GM12878 (cell line): ENCODE data around the gene SUMF1. TPM values are rescaled to one million over a fixed set of nuclear protein-coding genes. Genes with fewer than 3 reads are reported as not detected.

Source experiments
- ATAC-seq: fragments of 200-7000 bp; cut with Tn5 transposase; 3 replicates; pipeline ENCODE4 v1.9.1; 2020; ENCODE audit warnings: mild to moderate bottlenecking, moderate library complexity
- BruUV-seq: library from RNA; stranded (reverse); fragments of 400-500 nt; replicated peaks from 2 replicates; lab custom pipeline; 2021; lab: Mats Ljungman, UMichigan
- CTCF ChIA-PET: fragments of 300-600 bp; sonication (Branson Sonifier 250); formaldehyde crosslinking; extraction: SDS; loops from one replicate; lab custom pipeline; 2021; ENCODE audit warnings: inconsistent platforms; lab: Yijun Ruan, JAX
- POLR2A ChIA-PET: fragments of 350-600 bp; formaldehyde crosslinking; extraction: SDS; loops from one replicate; lab custom pipeline; 2021; ENCODE audit warnings: inconsistent platforms; lab: Charles Lee
- RAD21 ChIA-PET: fragments of 300-600 bp; sonication (Branson Sonifier 250); formaldehyde crosslinking; loops from one replicate; lab custom pipeline; 2023; ENCODE audit warnings: antibody characterized with exemption; ENCODE audit not compliant: unreplicated experiment; lab: Charles Lee
- SMC1A ChIA-PET: fragments of 300-600 bp; sonication (Branson Sonifier 250); formaldehyde crosslinking; loops from one replicate; lab custom pipeline; 2023; ENCODE audit not compliant: unreplicated experiment, uncharacterized antibody; lab: Charles Lee
- DNase-seq: peaks from one replicate; pipeline ENCODE4 v3.0.0-alpha.2; 2011; ENCODE audit warnings: low read depth, low spot score
- FAIRE-seq: peaks from 3 replicates; lab custom pipeline; 2011; peaks lifted over from hg19 to GRCh38; lab: Jason Lieb, UNC
- H2AFZ ChIP-seq: 2 replicates; pipeline ENCODE4 v1.6.0; 2011; ENCODE audit warnings: low read depth, low read length, control low read depth; ENCODE audit not compliant: control insufficient read depth
- H3K27ac ChIP-seq: 2 replicates; pipeline ENCODE4 v1.5.1; 2011; ENCODE audit warnings: control low read depth; ENCODE audit not compliant: control insufficient read depth, insufficient read depth
- H3K27me3 ChIP-seq, 2 experiments: replicated peaks in 1 of 2; 2 replicates each; pipeline versions ENCODE4 v1.6.0 to v1.6.1; 2011; ENCODE audit warnings: low read length in 1 of 2; ENCODE audit not compliant: control insufficient read depth in 2 of 2, insufficient read depth in 2 of 2
- H3K36me3 ChIP-seq, 2 experiments: 2 replicates each; pipeline ENCODE4 v1.5.1; 2011; ENCODE audit warnings: low read length in 1 of 2; ENCODE audit not compliant: control insufficient read depth in 2 of 2, insufficient read depth in 2 of 2
- H3K4me1 ChIP-seq: 2 replicates; pipeline ENCODE4 v1.6.1; 2011; ENCODE audit warnings: mild to moderate bottlenecking, low read length, moderate library complexity, mixed read lengths; ENCODE audit not compliant: control insufficient read depth, insufficient read depth
- H3K4me2 ChIP-seq: 2 replicates; pipeline ENCODE4 v1.6.0; 2011; ENCODE audit warnings: control low read depth; ENCODE audit not compliant: control insufficient read depth, insufficient read depth
- H3K4me3 ChIP-seq: fragments of 200-600 bp; sonication (generic); 2 replicates; pipeline ENCODE4 v1.5.1; 2016
- H3K79me2 ChIP-seq: 2 replicates; pipeline ENCODE4 v1.6.0; 2011; ENCODE audit warnings: low read length; ENCODE audit not compliant: control insufficient read depth, insufficient read depth
- H3K9ac ChIP-seq: 2 replicates; pipeline ENCODE4 v1.8.0; 2011; ENCODE audit warnings: low read length, control low read depth, mixed read lengths; ENCODE audit not compliant: control insufficient read depth, insufficient read depth
- H3K9me3 ChIP-seq: replicated peaks from 3 replicates; pipeline ENCODE4 v1.5.1; 2011; ENCODE audit warnings: mild to moderate bottlenecking, low read length; ENCODE audit not compliant: control insufficient read depth, insufficient read depth
- H4K20me1 ChIP-seq: 2 replicates; pipeline ENCODE4 v1.6.0; 2011; ENCODE audit not compliant: control insufficient read depth, insufficient read depth
- CBX3 ChIP-seq: fragments of 200-600 bp; sonication (generic); IDR thresholded peaks from 2 replicates; pipeline ENCODE4 v1.6.1; 2016; ENCODE audit warnings: low read depth, borderline replicate concordance
- CHD4 ChIP-seq: fragments of 200-600 bp; sonication (generic); IDR thresholded peaks from 2 replicates; pipeline ENCODE4 v1.6.1; 2016; ENCODE audit warnings: mild to moderate bottlenecking
- E2F8 ChIP-seq: fragments of 450-650 bp; IDR thresholded peaks from 2 replicates; pipeline ENCODE4 v1.6.1; 2018; ENCODE audit warnings: mild to moderate bottlenecking, low read depth, moderate library complexity; ENCODE audit not compliant: partially characterized antibody
- ESRRA ChIP-seq: IDR thresholded peaks from 2 replicates; pipeline ENCODE4 v1.6.1; 2012; ENCODE audit warnings: mild to moderate bottlenecking, low read length, improper control_type of control experiment
- HDAC2 ChIP-seq: fragments of 200-600 bp; sonication (generic); IDR thresholded peaks from 2 replicates; pipeline ENCODE4 v1.6.1; 2017
- MXI1 ChIP-seq: fragments of 150-350 bp; IDR thresholded peaks from 2 replicates; pipeline ENCODE4 v1.6.1; 2011; ENCODE audit warnings: low read depth, mild to moderate bottlenecking, inconsistent platforms, low read length, improper control_type of control experiment
- MYB ChIP-seq: fragments of 150-350 bp; IDR thresholded peaks from 2 replicates; pipeline ENCODE4 v1.6.1; 2014; ENCODE audit warnings: mild to moderate bottlenecking, low read depth, low read length, borderline replicate concordance
- PBX3 ChIP-seq: IDR thresholded peaks from 2 replicates; pipeline ENCODE4 v1.6.1; 2011; ENCODE audit warnings: mild to moderate bottlenecking, low read depth, low read length, moderate library complexity; ENCODE audit not compliant: insufficient replicate concordance
- RELB ChIP-seq: fragments of 450-650 bp; IDR thresholded peaks from 2 replicates; pipeline ENCODE4 v1.6.1; 2017; ENCODE audit warnings: low read depth, mild to moderate bottlenecking, moderate library complexity
- SREBF1 ChIP-seq: IDR thresholded peaks from 2 replicates; pipeline ENCODE4 v1.6.1; 2012; ENCODE audit warnings: mild to moderate bottlenecking, low read length
- SRF ChIP-seq, 2 experiments: IDR thresholded peaks; 2 replicates each; pipeline ENCODE4 v1.6.1; 2011; ENCODE audit warnings: low read depth in 2 of 2, low read length in 2 of 2, mild to moderate bottlenecking in 1 of 2, moderate library complexity in 1 of 2
- TAF1 ChIP-seq: IDR thresholded peaks from 2 replicates; pipeline ENCODE4 v1.6.1; 2011; ENCODE audit warnings: mild to moderate bottlenecking, low read depth, low read length, borderline replicate concordance
- TARDBP ChIP-seq: IDR thresholded peaks from 2 replicates; pipeline ENCODE4 v1.6.1; 2016; ENCODE audit warnings: borderline replicate concordance
- YBX1 ChIP-seq: fragments of 450-650 bp; IDR thresholded peaks from 2 replicates; pipeline ENCODE4 v1.6.1; 2016; ENCODE audit warnings: antibody characterized with exemption
- ZBTB40 ChIP-seq: fragments of 450-650 bp; IDR thresholded peaks from 2 replicates; pipeline ENCODE4 v1.6.1; 2016; ENCODE audit warnings: mild to moderate bottlenecking, moderate library complexity, borderline replicate concordance
- ZNF274 ChIP-seq: IDR thresholded peaks from one replicate; pipeline ENCODE4 v1.8.0; 2011; ENCODE audit not compliant: insufficient read length, insufficient read depth
- WGBS: methylation state at CpG from one replicate; pipeline ENCODE4 v1.1.6; 2016; ENCODE audit warnings: low lambda C conversion rate; ENCODE audit not compliant: insufficient replicate concordance, insufficient coverage; ENCODE audit errors: missing lambda C conversion rate; 5-methylcytosine and 5-hydroxymethylcytosine counted together
- in situ Hi-C: fragments of 300-500 bp; cut with MboI; formaldehyde crosslinking; loops from 9 replicates; pipeline ENCODE4 v1.14.3; 2018; ENCODE audit warnings: mixed read lengths
- intact Hi-C: fragments of 100-400 bp; cut with micrococcal nuclease; formaldehyde crosslinking; loops from one replicate; pipeline ENCODE4 v1.14.2; 2022; ENCODE audit not compliant: unreplicated experiment
- polyA plus RNA-seq, 11 experiments: library from polyadenylated mRNA; depleted of rRNA in 4 of 11; unstranded in 6 of 11; stranded (reverse) in 5 of 11; fragments of >200 nt; fragmentation: Nextera tagmentation in 4 of 11; fragmentation: Illumina TruSeq in 1 of 11; extraction: Ambion mirVana in 4 of 11; extraction: Trizol in 1 of 11; gene quantifications; 1 replicate in 1 of 11; 2 replicates in 10 of 11; pipeline versions ENCODE4 v1.2.1 to v1.2.3, GENCODE V29; 2011 to 2016; ENCODE audit warnings: inconsistent platforms in 2 of 11, missing spikeins in 2 of 11, low read depth in 1 of 11
- total RNA-seq, 4 experiments: library from RNA; depleted of rRNA in 3 of 4; stranded (reverse); fragments of >200 nt in 3 of 4; fragmentation: Illumina TruSeq in 1 of 4; extraction: Trizol in 1 of 4; gene quantifications; 2 replicates each; pipeline versions ENCODE4 v1.2.1 to v1.2.3, GENCODE V29; 2013 to 2021

Gene SUMF1
- total and polyA plus RNA-seq, 10 of the 15 experiments (the other 5 are each of a cell fraction or from before 2014, with no cell fraction given), result 3.2 to 14.3 (median 8.5) TPM

- no peak overlapping the region for H3K27ac ChIP-seq
- in situ Hi-C loops (no loop called here), intact Hi-C loops (no loop called here)
- FAIRE-seq, result no peak
- no peaks in the 10 kb centered on the region for H3K27me3 ChIP-seq
- POLR2A ChIA-PET, result interaction anchor here (0.6 kb wide), 1 partner anchor 212 kb away, joined by 3 read pairs; no protein-coding TSS in a partner anchor
- SMC1A ChIA-PET, result interaction anchor here (1.3 kb wide), 1 partner anchor 9 kb away, joined by 3 read pairs; no protein-coding TSS in a partner anchor
- no peaks in the 10 kb centered on the region for H4K20me1 ChIP-seq
- no peaks in the 10 kb centered on the region; the same call in 1 of the 2 replicates for H3K79me2 ChIP-seq
- CTCF ChIA-PET, result interaction anchor here (0.7 to 1.6 kb wide), 3 partner anchors 14 to 162 kb away, joined by 3 read pairs; no protein-coding TSS in a partner anchor
- no TSS peak for BruUV-seq
- H3K9ac ChIP-seq, result no peak overlapping the region
- peaks cover 22% of the 10 kb centered on the region for H3K4me1 ChIP-seq
- RAD21 ChIA-PET, result no interaction called here
- no peak overlapping the region for H2AFZ ChIP-seq
- whole genome bisulfite sequencing, result 95% methylated on average over 1 of the region's 1 CpG
- H3K4me3 ChIP-seq, result no peak overlapping the region
- H3K36me3 ChIP-seq, result no peaks in the 10 kb centered on the region
- DNase-seq, result no peak
- ATAC-seq, result no peak
- no peaks in the 10 kb centered on the region; the same call in 1 of the 3 replicates for H3K9me3 ChIP-seq
- no peak overlapping the region for H3K4me2 ChIP-seq
- TF ChIP-seq ZBTB40 (no peak), TAF1 (no peak), E2F8 (no peak), RELB (no peak), CHD4 (no peak), YBX1 (no peak), SREBF1 (no peak), MXI1 (no peak), CBX3 (no peak), SRF (IDR thresholded peaks at IDR 0.05; ENCODE audit: low read depth in 2 of 2, low read length in 2 of 2) (no peak), TARDBP (no peak), HDAC2 (no peak), PBX3 (no peak), ESRRA (no peak), ZNF274 (no peak), MYB (no peak)
Measured at GRCh38 chr3:4471907-4472306, 4.8 kb upstream of the SUMF1 start.
